Left colon (tissue), 2 donors: ENCODE results near the gene DENND1A. TPM values are rescaled to one million over a fixed set of nuclear protein-coding genes. Genes with fewer than 3 reads are reported as not detected.

Experiments used
- ATAC-seq: fragments of 200-7000 bp; cut with Tn5 transposase; one replicate; pipeline ENCODE4 v1.9.1; 2020; ENCODE audit warnings: mild to moderate bottlenecking, moderate library complexity
- DNase-seq, 2 donors: peaks; one replicate each; pipeline ENCODE4 v3.0.0-alpha.2; 2020
- intact Hi-C, 2 donors: fragments of 100-400 bp; cut with DNase I in 1 of 2; cut with micrococcal nuclease in 1 of 2; formaldehyde crosslinking; loops; one replicate each; pipeline versions ENCODE4 v1.11.2 to v1.14.0; 2022; cut with DNase I, micrococcal nuclease
- total RNA-seq, 2 donors: library from RNA; stranded (reverse); fragmentation: NEBNext Ultra II Directional; extraction: Animal tissue kit (Norgen Biotek cat#: 25700); gene quantifications; one replicate each; pipeline ENCODE4 v1.2.1, GENCODE V29; 2021
- donor health status: DM: no; HTN: no; CAD: no.
- donor health status: DM: yes; HTN: yes; CAD: no.

The DENND1A gene
- total RNA-seq, 2 donors from 2014 or later = 28.8 to 36.8 TPM

- no peak for ATAC-seq
- intact Hi-C loops = no loop called here
Observed at GRCh38 chr9:123883634-123884033, 46.3 kb downstream of the DENND1A start.

GRCh38 chr9:123881604-123882003 lies 48.3 kb downstream of the DENND1A start:
- ATAC-seq (no peak), DNase-seq (no peak)
- intact Hi-C loops = no loop called here

More at GRCh38 chr9:123883634-123884033, 46.3 kb downstream of the DENND1A start:
- DNase-seq = no peak

DNA sequence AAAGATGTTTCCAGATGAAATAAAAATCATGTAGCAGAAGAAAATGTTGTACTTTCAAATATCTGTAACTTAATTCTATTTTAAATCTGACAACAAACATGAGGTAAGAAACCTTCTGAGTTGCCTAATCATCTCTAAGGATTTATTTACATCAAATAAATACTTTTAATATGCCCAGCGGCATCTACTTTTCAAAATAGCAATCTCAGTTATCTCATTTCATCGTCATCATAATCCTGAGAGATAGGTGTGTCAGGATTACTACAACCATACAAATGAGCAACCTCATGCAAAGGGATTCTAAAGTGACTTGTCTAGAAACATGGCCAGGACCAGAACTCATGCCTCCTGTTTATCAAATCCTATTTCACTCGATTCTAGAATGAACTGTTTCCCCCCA lies 49.5 kb downstream of the DENND1A start:
- DNase-seq (no peak), ATAC-seq (no peak)
- intact Hi-C loops = no loop called here

GRCh38 chr9:123876750-123877149 lies 53.2 kb downstream of the DENND1A start:
- ATAC-seq = no peak
- no peak for DNase-seq
- intact Hi-C loops = no loop called here

- intact Hi-C loops = no loop called here
- ATAC-seq (no peak), DNase-seq (no peak)
Observed at GRCh38 chr9:123872710-123873109, 57.2 kb downstream of the DENND1A start.

GRCh38 chr9:123871781-123872180 lies 58.1 kb downstream of the DENND1A start:
- DNase-seq = no peak
- ATAC-seq = no peak
- intact Hi-C loops = no loop called here

- ATAC-seq = no peak
- intact Hi-C loops = no loop called here
- no peak for DNase-seq
Observed at GRCh38 chr9:123868002-123868401, 61.9 kb downstream of the DENND1A start.

GRCh38 chr9:123867034-123867433 lies 62.9 kb downstream of the DENND1A start:
- intact Hi-C loops = no loop called here
- ATAC-seq = no peak
- no peak for DNase-seq

DNA sequence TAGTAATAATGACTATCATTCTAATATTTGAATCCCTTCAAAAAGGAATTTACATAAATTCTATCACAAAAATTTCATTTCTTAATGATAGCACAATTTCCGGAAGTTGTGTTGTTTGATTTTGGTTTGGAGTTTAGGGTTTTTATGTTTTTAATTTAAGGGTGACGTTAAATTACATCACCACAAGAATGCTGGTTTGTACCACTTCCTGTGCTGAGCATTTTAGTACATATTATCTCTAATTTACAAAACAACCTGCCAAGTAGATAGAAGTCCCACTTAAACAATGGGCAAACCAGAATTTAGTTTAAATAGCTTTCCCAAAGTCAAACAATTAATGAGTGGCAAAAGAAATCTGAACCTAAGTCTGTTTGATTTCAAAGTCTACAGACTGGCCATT lies 63.4 kb downstream of the DENND1A start:
- intact Hi-C loops = no loop called here
- DNase-seq (no peak), ATAC-seq (no peak)

DNA sequence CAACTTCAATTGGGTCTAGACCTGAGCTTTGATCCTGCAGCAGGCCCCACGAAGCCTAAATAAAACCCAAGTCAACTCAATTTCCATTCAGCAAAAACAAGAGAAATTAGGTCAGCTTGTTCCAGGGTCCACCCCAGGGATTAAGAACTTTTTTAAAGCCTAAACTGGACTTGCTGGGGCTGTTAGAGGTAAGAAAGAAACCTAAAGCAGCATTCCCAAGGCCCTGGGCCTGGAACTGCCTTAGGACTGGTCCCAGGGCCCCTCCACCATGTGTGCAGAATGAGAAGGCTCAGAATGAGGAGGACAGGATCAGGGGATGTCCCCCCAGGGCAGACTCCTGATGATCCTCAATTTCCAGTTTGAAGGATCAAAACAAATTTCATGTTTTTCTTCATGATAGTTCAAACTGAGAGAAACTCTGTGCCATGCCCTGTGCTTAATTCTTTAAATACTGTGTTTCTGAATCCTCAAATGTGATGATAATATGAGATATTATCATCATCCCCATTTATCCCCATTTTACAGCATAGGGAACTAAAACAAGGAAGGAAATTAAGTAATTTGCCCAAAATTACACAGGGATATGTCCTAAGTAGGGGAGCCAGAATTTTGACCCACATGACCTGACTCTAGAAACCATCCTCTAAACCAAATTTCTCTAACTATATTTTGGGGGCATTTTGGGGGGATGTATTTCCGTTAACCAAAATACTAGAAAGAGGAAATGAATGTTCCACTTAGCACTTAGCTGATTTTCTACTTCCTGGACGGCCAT lies 64.5 kb downstream of the DENND1A start:
- DNase-seq = no peak
- no peak for ATAC-seq
- intact Hi-C loops = no loop called here

- intact Hi-C loops = no loop called here
- no peak for ATAC-seq
- DNase-seq = no peak
Observed at GRCh38 chr9:123864251-123864650, 65.7 kb downstream of the DENND1A start.

- ATAC-seq (no peak), DNase-seq (no peak)
- intact Hi-C loops = no loop called here
Observed at GRCh38 chr9:123863164-123863855, 66.6 kb downstream of the DENND1A start.

DNA sequence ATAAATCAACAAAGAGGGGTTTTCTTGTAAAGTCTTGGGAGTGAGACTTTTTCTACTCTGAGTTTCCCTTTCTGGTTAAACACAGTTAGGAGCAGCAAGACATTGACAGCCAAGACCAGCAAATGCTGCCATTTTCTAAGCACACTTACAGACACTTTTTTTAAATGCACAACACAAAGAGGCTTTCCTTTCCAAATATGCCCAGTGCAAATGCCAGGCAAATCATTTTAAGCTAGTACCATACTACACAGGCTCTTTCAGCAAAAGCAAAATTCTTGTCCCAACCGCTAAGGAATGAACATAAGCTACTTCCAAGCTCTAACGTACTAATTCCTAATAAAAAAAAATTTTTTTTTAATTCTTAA lies 68.2 kb downstream of the DENND1A start:
- no peak for ATAC-seq
- no peak for DNase-seq
- intact Hi-C loops = no loop called here

DNA sequence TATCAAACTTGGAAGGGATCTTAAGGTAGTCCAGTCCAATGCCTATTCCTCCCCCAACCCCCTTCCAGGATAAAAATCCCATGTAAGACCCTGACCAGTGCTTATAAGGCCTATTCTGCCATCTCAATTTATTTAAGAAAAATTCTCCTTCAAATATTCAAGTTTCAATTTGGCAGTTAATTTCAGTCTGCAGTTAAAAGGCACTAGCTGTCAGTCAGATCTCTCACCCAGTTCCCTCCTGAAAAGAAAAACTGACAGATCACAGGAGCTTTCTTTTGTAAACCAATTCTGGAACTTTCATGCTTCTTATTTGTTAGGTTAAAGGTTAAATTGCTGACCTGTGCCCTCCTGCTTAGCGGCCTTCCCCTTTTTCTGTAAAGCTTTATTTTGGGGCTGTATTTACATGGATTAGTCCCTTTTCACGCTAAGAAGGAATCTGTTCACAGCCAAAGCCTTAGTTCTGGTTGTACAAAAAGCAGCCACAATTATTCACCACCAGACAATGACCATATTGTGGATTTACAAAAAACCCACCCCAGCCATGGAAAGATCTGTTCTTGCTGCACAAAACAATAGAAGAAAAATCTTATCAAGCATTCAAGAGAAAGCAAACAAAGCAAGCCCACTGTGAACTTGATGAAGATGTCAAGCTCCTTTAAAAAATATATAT lies 68.7 kb downstream of the DENND1A start:
- DNase-seq (no peak), ATAC-seq (no peak)

DNA sequence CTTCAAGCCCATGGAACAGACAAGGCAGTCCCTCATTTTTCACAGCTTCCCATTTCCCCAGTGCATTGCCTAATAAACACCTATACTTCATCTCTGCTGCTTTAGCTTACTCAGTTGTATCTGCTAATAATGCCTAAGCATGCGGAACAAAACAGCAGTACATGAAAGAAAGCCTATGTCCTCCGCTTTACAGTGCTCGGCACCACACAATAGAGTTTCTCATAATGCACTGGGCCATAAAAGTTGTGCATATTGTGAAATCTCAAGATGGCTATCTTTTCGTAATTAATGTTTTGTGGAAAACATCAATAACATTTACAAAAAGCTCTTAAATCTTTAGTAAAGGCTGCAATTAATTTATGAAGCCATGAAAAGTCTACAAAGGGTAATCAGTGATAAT lies 69.3 kb downstream of the DENND1A start:
- no peak for DNase-seq
- no peak for ATAC-seq
- intact Hi-C loops = no loop called here

More for the DNA sequence above, 68.7 kb downstream of the DENND1A start:
- intact Hi-C loops = no loop called here

DNA sequence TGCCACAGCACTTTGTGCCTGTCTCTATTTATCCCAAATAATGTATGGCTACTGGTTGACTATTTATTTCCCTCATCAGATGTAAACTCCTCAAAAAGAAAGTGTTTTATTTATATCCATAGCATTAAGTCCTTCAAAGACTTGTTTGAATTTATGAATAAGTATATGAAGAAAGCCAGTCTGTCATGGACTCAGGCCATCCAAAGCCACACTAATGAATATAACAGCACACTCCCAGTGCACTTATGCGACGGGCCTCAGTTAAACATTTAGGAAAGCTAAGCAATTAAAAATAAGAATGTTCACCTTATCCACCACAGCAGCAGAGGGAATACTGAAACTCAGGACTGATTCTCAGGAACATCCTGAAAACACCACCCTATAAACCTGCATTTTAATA lies 77.5 kb downstream of the DENND1A start:
- DNase-seq (no peak), ATAC-seq (no peak)
- intact Hi-C loops = no loop called here

DNA sequence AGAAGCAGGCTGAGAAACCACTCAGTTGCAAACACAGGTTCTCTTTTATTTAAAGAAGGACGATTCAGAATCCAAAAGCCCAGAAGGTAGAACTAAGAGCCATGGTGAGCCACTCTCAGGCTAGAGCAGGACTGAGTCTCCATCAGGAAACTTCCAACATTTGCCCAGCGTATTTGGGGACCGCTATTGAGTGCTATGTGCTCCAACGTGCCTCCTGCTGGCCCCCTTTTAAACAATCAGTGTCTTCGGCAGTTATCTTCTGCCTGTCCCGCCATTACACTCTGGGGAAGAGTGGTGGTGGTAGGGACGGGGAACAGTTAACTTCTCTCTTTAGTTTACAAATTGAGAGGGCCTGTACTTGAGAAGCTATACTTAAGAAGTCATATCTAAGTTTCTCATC lies 78.1 kb downstream of the DENND1A start:
- DNase-seq (no peak), ATAC-seq (no peak)
- intact Hi-C loops = no loop called here

- ATAC-seq = peak; percentile 84
- DNase-seq = no peak
- intact Hi-C loops = no loop called here
Observed at GRCh38 chr9:123848447-123849085, 81.4 kb downstream of the DENND1A start.

DNA sequence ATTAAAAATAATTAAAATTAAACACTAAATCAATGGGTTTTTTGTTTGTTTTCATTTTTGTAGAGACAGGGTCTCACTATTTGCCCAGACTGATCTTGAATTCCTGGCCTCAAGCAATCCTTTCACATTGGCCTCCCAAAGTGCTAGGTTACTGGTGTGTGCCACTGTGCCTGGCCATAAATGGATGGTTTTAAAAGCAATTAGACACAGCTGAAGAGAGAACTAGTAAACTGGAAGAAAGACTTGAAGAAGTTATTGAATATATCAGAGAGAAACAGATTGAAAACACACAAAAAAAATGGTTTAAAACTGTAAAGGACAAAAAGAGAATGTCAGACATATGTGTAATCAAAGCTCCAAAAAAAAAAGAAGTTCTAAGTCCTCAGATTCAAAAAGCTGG lies 83.0 kb downstream of the DENND1A start:
- no peak for DNase-seq
- no peak for ATAC-seq
- intact Hi-C loops = no loop called here

DNA sequence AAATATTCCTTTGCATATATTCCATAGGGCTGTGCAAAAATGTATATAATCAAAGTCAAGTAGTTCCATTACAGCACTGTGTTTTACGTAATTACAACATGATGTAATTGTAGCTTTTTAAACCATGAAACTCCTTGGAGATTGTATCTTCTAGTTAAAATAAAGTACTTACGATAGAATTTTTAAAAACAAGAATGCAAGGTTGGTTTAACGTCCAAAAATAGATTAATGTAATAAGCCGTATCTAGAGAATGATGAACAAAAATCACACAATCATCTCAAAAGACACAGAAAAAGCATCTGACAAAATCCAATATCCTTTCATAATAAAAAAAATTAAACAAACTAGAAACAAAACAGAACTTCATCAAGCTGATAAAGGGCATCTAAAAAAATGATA lies 86.2 kb downstream of the DENND1A start:
- intact Hi-C loops = no loop called here
- DNase-seq (no peak), ATAC-seq (no peak)
